Loucy (cell line): ENCODE results near the gene THOC6.

Source experiments
- H2AFZ ChIP-seq: fragments of 200-600 bp; sonication (generic); 2 replicates; pipeline ENCODE4 v1.6.0; 2016; ENCODE audit warnings: antibody characterized with exemption, mild to moderate bottlenecking, low read length, moderate library complexity
- H3F3A ChIP-seq: fragments of 200-600 bp; 2 replicates; pipeline ENCODE4 v1.6.0; 2016; ENCODE audit warnings: antibody characterized with exemption, low read depth, mild to moderate bottlenecking
- H3K27me3 ChIP-seq: fragments of 200-600 bp; sonication (generic); 2 replicates; pipeline ENCODE4 v1.6.1; 2014; ENCODE audit warnings: low read length, mild to moderate bottlenecking; ENCODE audit not compliant: insufficient read depth, poor library complexity, severe bottlenecking
- H3K36me3 ChIP-seq: fragments of 200-600 bp; sonication (generic); 2 replicates; pipeline ENCODE4 v1.6.1; 2016; ENCODE audit warnings: low read length; ENCODE audit not compliant: insufficient read depth
- H3K4me1 ChIP-seq: fragments of 200-600 bp; sonication (generic); 2 replicates; pipeline ENCODE4 v1.5.1; 2014; ENCODE audit warnings: low read length, mild to moderate bottlenecking; ENCODE audit not compliant: insufficient read depth, poor library complexity, severe bottlenecking
- H3K4me2 ChIP-seq: fragments of 200-600 bp; sonication (generic); 2 replicates; pipeline ENCODE4 v1.6.0; 2014; ENCODE audit warnings: antibody characterized with exemption, low read length, low read depth, mild to moderate bottlenecking; ENCODE audit not compliant: poor library complexity, severe bottlenecking
- H3K4me3 ChIP-seq: fragments of 200-600 bp; sonication (generic); 2 replicates; pipeline ENCODE4 v1.5.1; 2014; ENCODE audit warnings: low read length, mild to moderate bottlenecking, mixed read lengths; ENCODE audit not compliant: poor library complexity, severe bottlenecking
- H3K79me2 ChIP-seq: fragments of 200-600 bp; sonication (generic); 2 replicates; pipeline ENCODE4 v1.6.1; 2014; ENCODE audit warnings: low read length; ENCODE audit not compliant: insufficient read depth
- H3K9ac ChIP-seq: fragments of 200-600 bp; sonication (generic); 2 replicates; pipeline ENCODE4 v1.6.0; 2014; ENCODE audit warnings: mild to moderate bottlenecking, low read depth, low read length, moderate library complexity; ENCODE audit not compliant: poor library complexity, severe bottlenecking
- H3K9me2 ChIP-seq: fragments of 200-600 bp; sonication (generic); replicated peaks from 2 replicates; pipeline ENCODE4 v1.6.1; 2016; ENCODE audit warnings: low read depth, low read length, mixed read lengths
- H3K9me3 ChIP-seq: fragments of 200-600 bp; sonication (generic); 2 replicates; pipeline ENCODE4 v1.6.1; 2014; ENCODE audit warnings: mild to moderate bottlenecking, antibody characterized with exemption, low read length, low read depth; ENCODE audit not compliant: insufficient read depth
- H4K20me1 ChIP-seq: fragments of 200-600 bp; sonication (generic); 2 replicates; pipeline ENCODE4 v1.6.0; 2014; ENCODE audit warnings: antibody characterized with exemption, low read length, mild to moderate bottlenecking; ENCODE audit not compliant: insufficient read depth, poor library complexity, severe bottlenecking
- CTCF ChIP-seq: fragments of 200-600 bp; sonication (generic); conservative IDR thresholded peaks from 2 replicates; pipeline ENCODE4 v1.5.1; 2014; ENCODE audit warnings: mild to moderate bottlenecking, antibody characterized with exemption, low read length
- EZH2phosphoT487 ChIP-seq: fragments of 200-600 bp; IDR thresholded peaks from 2 replicates; pipeline ENCODE4 v1.6.1; 2018; ENCODE audit warnings: antibody characterized with exemption, mild to moderate bottlenecking, moderate library complexity, borderline replicate concordance

The THOC6 gene

GRCh38 chr16:3020604-3021448 lies 3.0 kb upstream of the THOC6 start:
- Histone ChIP-seq H3K9me3 (no peaks in the 10 kb centered on the region), H3K79me2 (peaks cover 30% of the 10 kb centered on the region), H3F3A (no peaks in the 10 kb centered on the region), H3K9me2 (no peaks in the 10 kb centered on the region), H2AFZ (peak overlapping the region; percentile 55; the same call in 1 of the 2 replicates), H3K27me3 (no peaks in the 10 kb centered on the region), H3K9ac (peak overlapping the region; percentile 83), H3K4me3 (peak overlapping the region; percentile 75), H3K4me1 (peaks cover 15% of the 10 kb centered on the region), H3K36me3 (no peaks in the 10 kb centered on the region), H3K4me2 (peak overlapping the region; percentile 85), H4K20me1 (peaks cover 12% of the 10 kb centered on the region)
- TF ChIP-seq EZH2phosphoT487: no peak
- TF ChIP-seq CTCF: no peak

DNA sequence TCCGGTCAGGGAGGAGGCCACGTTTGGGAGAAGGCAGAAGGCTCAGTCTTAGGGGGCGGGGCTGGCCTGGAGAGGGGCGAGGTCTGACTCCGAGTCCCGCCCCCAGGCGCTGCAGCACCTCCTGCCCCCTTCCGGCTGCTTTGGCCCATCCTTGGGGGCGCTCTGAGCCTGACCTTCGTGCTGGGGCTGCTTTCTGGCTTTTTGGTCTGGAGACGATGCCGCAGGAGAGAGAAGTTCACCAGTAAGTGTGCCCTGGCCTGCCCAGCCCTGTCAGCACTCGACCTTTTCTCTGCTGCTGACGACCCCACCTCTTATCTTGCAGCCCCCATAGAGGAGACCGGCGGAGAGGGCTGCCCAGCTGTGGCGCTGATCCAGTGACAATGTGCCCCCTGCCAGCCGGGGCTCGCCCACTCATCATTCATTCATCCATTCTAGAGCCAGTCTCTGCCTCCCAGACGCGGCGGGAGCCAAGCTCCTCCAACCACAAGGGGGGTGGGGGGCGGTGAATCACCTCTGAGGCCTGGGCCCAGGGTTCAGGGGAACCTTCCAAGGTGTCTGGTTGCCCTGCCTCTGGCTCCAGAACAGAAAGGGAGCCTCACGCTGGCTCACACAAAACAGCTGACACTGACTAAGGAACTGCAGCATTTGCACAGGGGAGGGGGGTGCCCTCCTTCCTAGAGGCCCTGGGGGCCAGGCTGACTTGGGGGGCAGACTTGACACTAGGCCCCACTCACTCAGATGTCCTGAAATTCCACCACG lies 2.2 kb upstream of the THOC6 start:
- H3K4me1 ChIP-seq: peaks cover 15% of the 10 kb centered on the region
- H3K9me2 ChIP-seq: no peaks in the 10 kb centered on the region
- H3K4me2 ChIP-seq: peak overlapping the region; percentile 85
- H3K9ac ChIP-seq: peak overlapping the region; percentile 83
- TF ChIP-seq CTCF (0 out of 2 replicates have a peak, but pooled peaks have one; percentile 13), EZH2phosphoT487 (no peak)
- H3F3A ChIP-seq: no peaks in the 10 kb centered on the region
- no peaks in the 10 kb centered on the region for H3K27me3 ChIP-seq
- H4K20me1 ChIP-seq: peaks cover 12% of the 10 kb centered on the region
- peaks cover 30% of the 10 kb centered on the region for H3K79me2 ChIP-seq
- H3K4me3 ChIP-seq: peak overlapping the region; percentile 75
- H3K36me3 ChIP-seq: no peaks in the 10 kb centered on the region
- H2AFZ ChIP-seq: no peak overlapping the region
- no peaks in the 10 kb centered on the region for H3K9me3 ChIP-seq

GRCh38 chr16:3022208-3022683 lies 1.6 kb upstream of the THOC6 start:
- Histone ChIP-seq H3F3A (no peaks in the 10 kb centered on the region), H3K4me3 (peak overlapping the region; percentile 75), H3K9ac (no peak overlapping the region), H3K27me3 (no peaks in the 10 kb centered on the region), H3K9me2 (no peaks in the 10 kb centered on the region), H4K20me1 (peaks cover 12% of the 10 kb centered on the region), H3K4me1 (peaks cover 15% of the 10 kb centered on the region), H3K9me3 (no peaks in the 10 kb centered on the region), H3K79me2 (peaks cover 30% of the 10 kb centered on the region), H2AFZ (no peak overlapping the region), H3K4me2 (peak overlapping the region; percentile 85), H3K36me3 (no peaks in the 10 kb centered on the region)
- TF ChIP-seq EZH2phosphoT487 (no peak), CTCF (no peak)
